HL-60/S4 treated with phorbol 12-myristate 13-acetate at 8.2 ng/mL for 4 days and 3 days (cell line): Measurements from ENCODE around the gene ROBO2.

Experiments
- in situ Hi-C: fragments of 300-500 bp; cut with MboI; formaldehyde crosslinking; loops from 2 replicates; pipeline ENCODE4 v1.15.0; 2022; ENCODE audit warnings: low sequenced_read_pairs

ROBO2 gene

GRCh38 chr3:77102951-77103769 is 63.3 kb downstream of the ROBO2 start:
- in situ Hi-C loops = no loop called here

DNA sequence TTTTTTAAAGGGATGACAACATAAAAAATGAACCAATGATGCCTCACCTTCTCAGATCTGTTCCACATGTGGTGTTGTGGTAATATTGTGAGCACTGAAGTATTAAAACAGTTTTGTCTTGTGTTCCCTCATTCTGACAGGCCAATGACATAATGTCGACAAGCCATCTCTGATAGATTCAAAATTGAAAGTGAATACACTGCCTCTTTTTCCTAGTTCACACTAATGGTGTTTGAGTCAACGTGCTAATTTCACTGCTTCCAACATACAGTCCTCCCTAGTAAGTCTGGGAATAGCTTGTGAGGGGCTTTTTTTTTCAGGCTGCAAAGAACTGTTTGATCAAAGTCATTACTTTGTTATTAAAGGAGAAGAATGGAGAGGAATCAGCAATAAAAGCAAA is 82.8 kb downstream of the ROBO2 start:
- in situ Hi-C loops = no loop called here

DNA sequence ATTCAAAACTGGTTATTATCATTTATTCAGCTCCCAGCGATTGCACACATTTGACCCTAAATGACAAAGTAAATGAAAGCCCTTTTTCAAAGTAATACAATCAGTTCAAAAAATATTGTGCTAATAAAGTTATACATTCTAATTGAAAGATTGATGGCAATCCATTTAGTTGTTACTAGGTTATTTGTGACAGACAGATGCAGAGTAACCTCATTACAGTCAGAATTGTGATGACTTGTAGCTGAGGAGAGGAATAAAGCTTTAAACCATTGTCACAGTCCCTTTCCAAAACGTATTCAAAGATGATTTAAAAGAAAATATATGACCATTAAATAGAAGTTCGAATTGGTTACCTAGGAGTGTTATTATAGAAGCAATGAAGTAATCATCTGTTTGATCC is 86.1 kb downstream of the ROBO2 start:
- in situ Hi-C loops = no loop called here

- in situ Hi-C loops = no loop called here
These were observed 94.9 kb downstream of the ROBO2 start for GRCh38 chr3:77134769-77135168.

DNA sequence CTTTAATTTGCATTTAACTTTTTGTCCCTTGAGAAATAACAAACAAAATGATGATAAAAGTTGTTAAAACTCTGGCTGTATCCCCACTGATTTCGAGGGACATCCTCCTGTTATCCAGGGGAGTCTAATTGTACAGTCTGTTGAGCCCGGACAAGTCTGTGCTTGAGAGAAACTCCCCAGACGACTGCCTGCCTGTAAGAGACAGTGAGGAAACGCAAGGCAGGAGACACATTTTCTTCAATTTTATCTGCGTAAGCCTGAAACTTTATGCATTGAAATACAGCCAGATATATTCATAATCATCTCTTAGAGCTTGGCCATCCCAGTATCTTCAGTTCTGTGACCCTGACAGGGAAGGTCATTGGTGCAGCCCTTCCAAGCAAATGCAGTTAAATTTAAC is 97.7 kb downstream of the ROBO2 start:
- in situ Hi-C loops = no loop called here

DNA sequence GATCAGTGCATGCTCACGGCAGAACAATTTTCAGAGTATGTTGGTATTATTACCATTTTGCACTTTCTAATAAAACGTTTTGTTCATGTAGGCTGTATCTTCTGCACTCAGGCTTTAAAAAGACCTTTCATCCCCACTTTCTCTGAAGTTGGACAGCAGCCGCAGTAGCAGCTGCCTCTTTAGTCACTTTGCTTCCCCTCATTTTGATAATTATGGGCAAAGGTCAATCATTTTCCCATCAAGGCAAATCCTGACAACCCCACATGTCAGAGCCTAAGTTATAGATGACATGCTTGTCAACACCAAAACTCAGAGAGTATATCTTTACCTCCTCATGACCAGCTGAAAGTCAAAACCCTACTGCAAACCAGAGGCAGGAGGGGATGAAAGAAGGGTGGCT is 99.7 kb downstream of the ROBO2 start:
- in situ Hi-C loops = no loop called here

DNA sequence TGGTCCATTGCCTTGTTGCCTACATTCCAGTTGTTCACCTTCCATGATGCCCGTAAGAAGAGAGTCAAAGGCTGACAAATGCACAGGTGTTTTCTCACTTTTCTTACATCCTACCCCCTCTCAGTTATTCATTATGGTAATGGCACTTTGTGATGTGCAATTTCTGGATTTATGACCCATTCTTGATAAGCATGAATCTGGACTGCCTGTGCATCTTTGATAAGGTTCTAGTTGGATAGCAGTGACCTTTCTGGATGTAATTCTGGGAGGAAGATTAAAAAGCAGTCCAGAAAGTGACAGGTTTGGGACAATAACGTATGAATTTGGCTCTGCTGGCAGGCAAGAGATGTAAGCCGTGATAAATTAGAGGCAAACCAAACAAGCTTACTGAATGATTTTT is 101.5 kb downstream of the ROBO2 start:
- in situ Hi-C loops = no loop called here

DNA sequence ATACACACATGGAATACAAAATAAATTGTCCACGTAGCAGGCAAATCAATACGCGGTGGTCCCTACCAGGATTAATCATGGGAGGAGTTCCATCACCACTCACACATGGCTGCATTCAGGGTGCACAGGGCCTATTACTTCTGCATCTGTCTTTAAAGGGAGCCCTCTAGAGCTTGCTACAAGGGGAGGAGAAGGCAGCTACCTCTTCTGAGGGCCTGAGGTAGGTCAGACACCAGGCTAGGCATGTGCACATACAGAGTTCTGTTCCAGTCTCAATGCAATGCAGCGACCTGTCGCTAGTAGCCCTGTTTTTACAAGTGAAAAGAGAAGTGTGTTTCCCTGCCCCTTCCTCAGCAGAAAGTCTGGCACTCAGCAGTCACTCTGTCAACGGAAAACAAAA is 102.7 kb downstream of the ROBO2 start:
- in situ Hi-C loops = no loop called here

DNA sequence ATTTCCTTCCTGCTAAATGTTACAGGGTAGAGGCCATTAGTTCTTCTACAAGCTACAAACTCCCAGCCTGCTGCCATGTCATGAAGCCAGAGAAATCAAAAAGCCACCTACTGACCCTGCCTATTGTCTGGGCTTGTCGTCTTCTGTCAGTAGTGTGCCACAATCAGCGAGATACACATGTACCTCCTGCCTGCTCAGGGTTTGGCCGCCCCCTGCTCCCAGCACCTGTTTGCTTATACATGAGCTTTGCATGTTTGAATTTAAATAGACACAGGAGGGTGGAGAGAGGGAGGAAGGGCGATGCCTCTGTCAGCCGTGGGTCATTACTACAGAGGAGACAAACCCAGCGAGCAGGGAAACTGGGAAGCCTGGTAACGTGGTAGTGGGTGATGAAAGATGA is 106.1 kb downstream of the ROBO2 start:
- in situ Hi-C loops = no loop called here

- in situ Hi-C loops = no loop called here
These were observed 108.1 kb downstream of the ROBO2 start for GRCh38 chr3:77147836-77148578.

DNA sequence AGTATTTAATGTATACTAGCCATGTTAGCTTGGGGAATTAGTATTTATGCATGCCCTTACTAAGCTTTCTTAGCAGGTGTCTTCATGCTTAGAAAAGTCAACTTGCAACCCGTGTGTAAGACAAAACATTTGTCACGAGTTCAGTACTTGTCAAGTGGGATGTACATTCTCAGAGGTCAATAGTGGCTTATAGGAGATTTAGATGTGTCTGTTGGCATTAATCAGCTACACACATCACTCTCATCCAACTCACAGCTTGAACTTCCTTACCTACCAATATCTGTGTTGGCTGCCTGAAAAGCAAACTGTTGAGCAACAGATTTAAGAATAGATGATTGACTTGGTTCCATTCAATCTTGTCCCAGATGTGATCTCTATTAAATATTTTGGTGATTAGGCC is 109.5 kb downstream of the ROBO2 start:
- in situ Hi-C loops = no loop called here

GRCh38 chr3:77150028-77150427 is 110.1 kb downstream of the ROBO2 start:
- in situ Hi-C loops = no loop called here

GRCh38 chr3:77150759-77151158 is 110.9 kb downstream of the ROBO2 start:
- in situ Hi-C loops = no loop called here

GRCh38 chr3:77158730-77159581 is 119.1 kb downstream of the ROBO2 start:
- in situ Hi-C loops = no loop called here

DNA sequence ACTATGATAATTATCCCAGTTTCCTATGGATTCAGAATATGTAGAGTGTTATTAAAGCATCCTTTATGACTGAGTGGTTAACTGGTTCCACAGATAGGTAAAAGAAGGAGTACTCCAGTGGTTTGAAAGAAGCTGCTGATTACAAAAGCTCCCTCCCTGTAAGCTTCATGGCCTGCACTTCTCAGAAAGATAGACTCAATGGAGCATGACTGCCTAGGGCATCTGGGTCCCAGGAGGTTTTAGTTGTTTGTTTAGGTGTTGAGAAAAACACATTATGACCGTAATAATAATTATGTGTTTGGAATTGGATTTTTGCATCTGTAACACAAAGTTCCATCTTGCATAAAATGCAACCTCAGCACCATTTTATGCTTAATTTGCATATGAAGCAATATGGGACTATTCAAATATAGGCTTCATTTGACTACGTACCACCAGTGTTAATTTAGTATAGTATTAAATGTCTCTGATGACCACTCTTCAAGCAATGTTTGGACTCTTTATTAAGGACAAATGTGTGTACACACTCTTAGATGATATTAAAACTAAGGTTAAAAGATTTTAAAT is 121.1 kb downstream of the ROBO2 start:
- in situ Hi-C loops = no loop called here

- in situ Hi-C loops = no loop called here
These were observed 129.9 kb downstream of the ROBO2 start for GRCh38 chr3:77169823-77170222.

- in situ Hi-C loops = no loop called here
These were observed 131.1 kb downstream of the ROBO2 start for GRCh38 chr3:77171026-77171425.

- in situ Hi-C loops = no loop called here
These were observed 139.9 kb downstream of the ROBO2 start for GRCh38 chr3:77179762-77180161.

GRCh38 chr3:77182341-77182740 is 142.4 kb downstream of the ROBO2 start:
- in situ Hi-C loops = no loop called here

DNA sequence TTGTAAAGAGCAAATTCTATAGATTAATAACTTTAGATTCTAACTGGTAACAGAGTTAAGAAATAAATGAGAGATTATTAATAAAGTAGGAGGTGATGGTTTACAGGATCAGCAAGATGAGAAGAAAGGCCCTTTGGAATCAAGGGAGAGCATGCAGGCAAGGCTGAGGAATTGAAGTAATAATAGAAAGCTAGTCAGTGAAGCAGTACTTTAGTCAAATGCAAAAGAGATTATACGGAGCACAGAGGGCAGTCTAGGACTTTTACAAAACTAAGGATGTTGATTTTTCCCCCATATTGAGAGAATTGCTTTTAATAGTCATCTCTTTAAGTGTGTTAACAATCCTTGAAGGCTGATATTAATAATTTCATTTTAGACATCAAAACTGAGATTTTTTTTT is 146.4 kb downstream of the ROBO2 start:
- in situ Hi-C loops = no loop called here

GRCh38 chr3:77186728-77187127 is 146.8 kb downstream of the ROBO2 start:
- in situ Hi-C loops = no loop called here
